H1 (cell line): ENCODE results near the gene NUP205.

Experiments
- BCL11A ChIP-seq, 2 experiments: IDR thresholded peaks; one replicate each; pipeline ENCODE4 v1.6.1; 2011; ENCODE audit warnings: low read depth in 2 of 2, low read length in 2 of 2, mild to moderate bottlenecking in 2 of 2
- CBX5 ChIP-seq: fragments of 300-800, 300-1000 bp; sonication (generic); IDR thresholded peaks from 2 replicates; pipeline ENCODE4 v1.7.1; 2016; ENCODE audit warnings: antibody characterized with exemption, low read length, low read depth
- EZH2 ChIP-seq: fragments of 200-600 bp; sonication (generic); IDR thresholded peaks from 2 replicates; pipeline ENCODE4 v1.7.1; 2012; ENCODE audit warnings: low read depth, mild to moderate bottlenecking, moderate library complexity, low read length, inconsistent platforms; ENCODE audit not compliant: severe bottlenecking
- POLR2A ChIP-seq, 2 experiments: IDR thresholded peaks; 1 replicate in 1 of 2; 2 replicates in 1 of 2; pipeline ENCODE4 v1.6.1; 2011; ENCODE audit warnings: low read depth in 2 of 2, low read length in 2 of 2, mild to moderate bottlenecking in 2 of 2; ENCODE audit errors: control extremely low read depth in 1 of 2
- RBBP5 ChIP-seq: IDR thresholded peaks from 2 replicates; pipeline ENCODE4 v1.7.1; 2012; ENCODE audit warnings: low read depth, mild to moderate bottlenecking, inconsistent platforms, low read length, moderate library complexity, borderline replicate concordance
- YY1 ChIP-seq: IDR thresholded peaks from 2 replicates; pipeline ENCODE4 v1.6.1; 2011; ENCODE audit warnings: low read depth, mild to moderate bottlenecking, low read length
- TF ChIP-seq, protein P1 (sequence below), 3 experiments: IDR thresholded peaks; 1 replicate in 2 of 3; 2 replicates in 1 of 3; pipeline versions ENCODE4 v1.5.1 to v1.6.1; 2011; ENCODE audit warnings: low read length in 3 of 3, mild to moderate bottlenecking in 3 of 3, inconsistent platforms in 2 of 3, low read depth in 1 of 3, moderate library complexity in 1 of 3; ENCODE audit not compliant: insufficient read depth in 1 of 3; ENCODE audit errors: control extremely low read depth in 1 of 3

DNA sequence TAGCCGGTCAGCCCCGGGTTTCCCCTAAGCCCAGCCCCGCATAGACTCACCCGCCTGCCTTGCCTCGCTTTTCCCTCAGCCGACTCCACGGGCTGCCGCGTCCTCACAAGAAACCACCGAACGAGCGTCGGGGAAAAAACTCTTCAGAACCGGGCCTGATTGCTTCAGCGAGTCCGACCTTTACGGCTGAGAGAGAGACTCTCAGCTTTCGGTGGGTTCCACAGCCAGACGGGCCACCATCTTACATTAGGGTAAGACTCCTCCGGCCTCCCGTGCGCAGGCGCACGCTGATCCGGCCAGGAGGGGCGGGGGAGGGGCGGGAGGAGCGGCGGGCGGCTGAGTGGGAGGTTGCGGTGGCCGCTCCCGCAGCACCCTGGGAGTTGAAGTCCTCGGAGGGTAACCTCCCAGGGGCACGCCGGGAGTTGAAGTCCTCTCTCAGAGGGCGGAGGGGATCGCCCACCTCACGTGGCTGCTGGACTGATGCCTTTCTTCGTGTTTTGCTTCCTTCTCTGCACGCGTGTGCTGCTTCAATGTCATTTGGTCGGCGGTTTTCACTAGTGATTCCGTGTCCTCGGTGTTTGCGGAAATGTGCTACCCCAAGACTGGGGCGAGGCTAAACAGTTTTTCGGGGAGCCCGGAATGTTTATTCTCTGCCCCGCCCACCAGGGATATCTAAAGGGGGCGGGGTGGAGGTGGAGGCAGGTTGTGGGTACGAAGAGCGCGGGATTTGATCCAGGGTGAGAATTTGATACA, 47.7 kb upstream of the NUP205 start, which contains the start of gene CNOT4:
- TF ChIP-seq, protein P1, sequence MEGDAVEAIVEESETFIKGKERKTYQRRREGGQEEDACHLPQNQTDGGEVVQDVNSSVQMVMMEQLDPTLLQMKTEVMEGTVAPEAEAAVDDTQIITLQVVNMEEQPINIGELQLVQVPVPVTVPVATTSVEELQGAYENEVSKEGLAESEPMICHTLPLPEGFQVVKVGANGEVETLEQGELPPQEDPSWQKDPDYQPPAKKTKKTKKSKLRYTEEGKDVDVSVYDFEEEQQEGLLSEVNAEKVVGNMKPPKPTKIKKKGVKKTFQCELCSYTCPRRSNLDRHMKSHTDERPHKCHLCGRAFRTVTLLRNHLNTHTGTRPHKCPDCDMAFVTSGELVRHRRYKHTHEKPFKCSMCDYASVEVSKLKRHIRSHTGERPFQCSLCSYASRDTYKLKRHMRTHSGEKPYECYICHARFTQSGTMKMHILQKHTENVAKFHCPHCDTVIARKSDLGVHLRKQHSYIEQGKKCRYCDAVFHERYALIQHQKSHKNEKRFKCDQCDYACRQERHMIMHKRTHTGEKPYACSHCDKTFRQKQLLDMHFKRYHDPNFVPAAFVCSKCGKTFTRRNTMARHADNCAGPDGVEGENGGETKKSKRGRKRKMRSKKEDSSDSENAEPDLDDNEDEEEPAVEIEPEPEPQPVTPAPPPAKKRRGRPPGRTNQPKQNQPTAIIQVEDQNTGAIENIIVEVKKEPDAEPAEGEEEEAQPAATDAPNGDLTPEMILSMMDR (IDR thresholded peaks at IDR 0.05; ENCODE audit: control extremely low read depth in 1 of 3, insufficient read depth in 1 of 3, low read depth in 1 of 3, low read length in 3 of 3) = peak in 1 of 3 experiments; percentile 1; a peak in 1 of 4 replicates
- peak; percentile 92 to 94 for TF ChIP-seq POLR2A (IDR thresholded peaks at IDR 0.05; ENCODE audit: control extremely low read depth in 1 of 2, low read depth in 2 of 2, low read length in 2 of 2)
- no peak for TF ChIP-seq BCL11A (IDR thresholded peaks at IDR 0.05; ENCODE audit: low read depth in 2 of 2, low read length in 2 of 2)
- TF ChIP-seq EZH2 = no peak
- TF ChIP-seq RBBP5 = peak; percentile 94; the same call in 1 of the 2 replicates
- peak; percentile 92 for TF ChIP-seq YY1
- no peak for TF ChIP-seq CBX5
